HG03045 (cell line): ENCODE data around the gene PCIF1.
"Not testable (repeated sequence)": the region's sequence is repeated elsewhere in the genome, so short reads cannot be mapped to it uniquely, and the experiment has no call there.

Experiments used
- ATAC-seq: cut with Tn5 transposase; IDR thresholded peaks from one replicate; pipeline ENCODE4 v1.9.1; 2021; ENCODE audit warnings: mild to moderate bottlenecking, moderate library complexity; ENCODE audit not compliant: unreplicated experiment

PCIF1 gene

DNA sequence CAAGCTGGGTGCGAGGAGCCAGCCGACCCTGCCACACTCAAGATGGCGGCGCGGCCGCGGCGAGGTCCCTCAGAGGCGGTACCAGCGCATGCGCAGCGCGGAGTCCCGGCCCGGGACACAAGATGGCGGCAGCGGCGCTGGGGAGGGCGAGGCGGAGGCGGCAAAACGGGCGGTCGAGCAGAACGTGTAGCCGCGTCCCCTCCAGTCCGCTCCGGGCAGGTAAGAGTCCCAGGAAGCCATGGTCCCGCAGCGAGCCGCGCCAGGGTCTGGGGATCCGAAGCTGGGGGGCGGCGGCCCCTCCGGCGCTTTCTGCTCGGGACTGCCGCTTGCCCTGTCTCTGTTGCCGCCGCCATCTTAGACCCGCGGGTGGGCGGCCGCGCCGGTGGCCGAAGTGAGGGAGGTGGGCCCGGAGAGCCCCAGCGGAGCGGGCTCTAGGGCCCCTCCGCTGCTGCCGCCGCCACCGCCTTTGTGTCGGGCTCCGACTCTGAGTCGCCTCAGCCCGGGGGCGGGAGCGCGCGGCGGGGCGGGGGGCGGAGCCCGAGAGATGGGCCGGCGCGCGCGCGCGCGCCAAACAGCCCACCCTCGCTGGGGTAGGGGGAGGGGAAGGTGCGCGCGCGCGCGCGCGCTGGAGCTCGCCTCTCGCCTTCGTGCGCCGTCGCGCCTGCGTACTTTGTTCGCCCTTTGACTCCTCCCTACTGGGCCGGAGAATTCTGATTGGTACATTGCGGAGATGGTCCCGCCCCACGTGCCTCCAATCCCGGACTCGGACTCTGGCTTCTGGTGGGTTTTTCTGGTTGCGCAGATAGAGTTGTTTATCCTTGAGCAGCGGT is at the start of gene PCIF1:
PCIF1 (plus strand) TSS at position 98 of the 830 bp plus-strand sequence. CDS start 4,317 bp downstream, outside the sequence.
- peak; percentile 69 for ATAC-seq

DNA sequence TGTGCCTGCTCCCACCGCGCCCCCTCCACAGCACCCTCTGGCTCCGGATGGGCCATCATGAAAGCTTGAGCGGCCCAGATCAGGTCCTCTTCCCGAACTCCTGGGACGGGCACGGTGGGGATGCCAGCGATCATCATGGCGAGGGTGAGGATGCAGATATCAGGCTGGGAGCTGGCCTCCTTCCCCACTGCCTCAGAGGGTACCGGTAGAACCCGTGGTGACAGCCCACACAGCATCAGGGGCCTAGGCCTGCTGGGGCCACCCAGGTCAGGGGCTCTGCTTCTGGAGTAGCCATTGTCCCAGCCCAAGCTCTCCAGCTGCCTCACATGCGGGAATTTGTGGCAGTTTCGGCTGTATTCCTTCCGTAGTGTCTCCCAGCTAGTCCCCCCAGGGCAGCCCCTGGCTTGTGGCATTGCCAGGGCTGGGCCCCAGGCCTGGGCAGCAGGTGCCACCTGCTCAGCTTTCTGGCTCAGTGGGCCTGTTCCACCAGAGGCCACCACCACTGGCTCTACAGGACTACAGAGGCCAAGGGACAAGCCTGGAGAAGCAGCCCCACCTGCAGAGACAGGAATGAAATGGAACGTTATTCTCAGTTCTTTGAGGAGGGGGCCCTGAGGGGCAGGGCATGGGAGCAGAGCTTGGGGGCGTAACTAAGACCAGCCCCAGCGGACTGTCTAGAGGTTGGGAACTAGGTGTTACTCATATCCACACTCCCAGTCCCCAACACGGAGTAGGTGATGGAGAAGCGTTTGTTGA is 47.7 kb upstream of the PCIF1 start:
- ATAC-seq: no peak

DNA sequence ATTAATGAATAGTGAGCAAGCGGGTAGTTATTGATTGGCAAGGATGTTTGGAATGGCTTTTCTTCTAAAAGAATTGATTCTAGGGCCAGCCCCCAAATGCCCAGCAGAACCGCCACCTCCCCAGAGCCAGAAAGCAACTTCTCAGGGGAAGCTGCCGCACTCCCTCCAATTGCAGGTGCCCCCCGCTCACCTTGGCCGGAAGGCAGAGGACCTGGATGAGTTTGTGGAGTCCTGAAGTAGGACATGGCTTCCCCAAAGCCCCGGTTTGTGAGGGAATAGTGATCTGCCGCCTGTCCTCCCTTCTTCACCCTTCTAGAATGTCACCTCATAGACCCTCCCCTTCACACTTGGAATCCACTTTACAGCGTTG is 47.2 kb upstream of the PCIF1 start, which contains the start of gene SPATA25:
SPATA25 (minus strand) TSS at position 277 of the 370 bp plus-strand sequence; CDS start at position 245, 32 bp downstream.
- no peak for ATAC-seq

DNA sequence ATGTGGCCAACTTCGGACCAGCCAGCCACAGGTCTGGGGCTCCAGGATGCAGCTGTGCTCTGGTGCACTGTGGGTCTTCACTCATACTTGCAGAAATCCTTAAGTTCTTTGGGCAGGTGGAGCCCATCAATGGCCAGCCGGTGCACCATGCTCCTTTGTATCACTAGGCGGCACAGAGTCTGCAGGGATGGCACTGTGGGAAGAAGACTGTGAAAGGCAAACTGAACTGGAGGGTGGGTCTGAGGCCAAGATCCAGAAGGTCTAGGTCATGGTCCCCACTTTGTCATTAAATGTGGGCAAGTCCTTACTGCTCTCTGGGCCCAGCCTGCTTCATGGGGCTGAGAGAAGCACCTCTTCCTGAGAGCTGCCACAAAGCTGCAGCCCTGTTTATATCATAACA is 45.8 kb upstream of the PCIF1 start:
- ATAC-seq: no peak

DNA sequence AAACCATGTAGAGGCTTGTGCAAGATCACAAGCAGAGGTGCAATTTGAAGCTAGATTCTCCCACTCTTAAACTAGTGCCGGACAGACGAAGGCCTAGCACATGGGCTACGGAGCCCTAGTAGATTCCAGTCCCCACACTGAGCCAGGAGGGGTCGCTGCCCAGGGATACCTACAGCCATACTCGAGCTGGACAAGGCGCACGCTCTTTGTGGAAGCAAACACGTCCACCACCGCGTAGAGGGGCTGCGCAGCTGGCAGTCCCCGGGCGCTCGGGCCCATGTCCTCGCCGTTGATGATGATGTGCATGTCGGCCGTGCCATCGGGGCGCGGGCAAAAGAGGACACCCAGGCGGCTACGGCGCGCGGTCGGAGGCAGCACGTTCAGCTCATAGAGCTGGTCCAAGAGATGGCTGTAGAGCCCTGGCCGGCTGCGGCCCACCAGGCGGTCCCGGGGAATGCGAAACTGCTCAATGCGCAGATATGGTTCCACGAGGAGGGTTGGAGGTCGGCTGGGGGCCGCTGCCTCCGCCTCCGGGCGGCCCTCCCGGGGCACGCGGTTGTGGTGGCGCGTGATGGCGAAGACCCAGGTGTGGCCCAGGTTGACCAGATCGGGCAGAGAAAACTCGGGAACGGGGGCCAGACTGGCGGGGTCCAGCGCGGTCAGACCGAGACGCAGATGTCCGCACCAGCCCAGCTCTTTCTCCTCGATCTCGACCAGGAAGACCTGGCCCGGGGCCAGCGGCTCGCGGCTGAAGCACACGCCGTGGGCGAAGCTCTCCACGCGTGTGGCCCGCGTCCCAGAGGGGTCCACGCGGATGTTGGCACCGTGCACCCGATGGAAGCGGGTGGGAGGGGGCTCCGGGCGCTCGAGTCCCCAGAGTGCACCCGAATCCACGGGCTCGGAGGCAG is 44.2 kb upstream of the PCIF1 start:
- ATAC-seq: peak; percentile 21

DNA sequence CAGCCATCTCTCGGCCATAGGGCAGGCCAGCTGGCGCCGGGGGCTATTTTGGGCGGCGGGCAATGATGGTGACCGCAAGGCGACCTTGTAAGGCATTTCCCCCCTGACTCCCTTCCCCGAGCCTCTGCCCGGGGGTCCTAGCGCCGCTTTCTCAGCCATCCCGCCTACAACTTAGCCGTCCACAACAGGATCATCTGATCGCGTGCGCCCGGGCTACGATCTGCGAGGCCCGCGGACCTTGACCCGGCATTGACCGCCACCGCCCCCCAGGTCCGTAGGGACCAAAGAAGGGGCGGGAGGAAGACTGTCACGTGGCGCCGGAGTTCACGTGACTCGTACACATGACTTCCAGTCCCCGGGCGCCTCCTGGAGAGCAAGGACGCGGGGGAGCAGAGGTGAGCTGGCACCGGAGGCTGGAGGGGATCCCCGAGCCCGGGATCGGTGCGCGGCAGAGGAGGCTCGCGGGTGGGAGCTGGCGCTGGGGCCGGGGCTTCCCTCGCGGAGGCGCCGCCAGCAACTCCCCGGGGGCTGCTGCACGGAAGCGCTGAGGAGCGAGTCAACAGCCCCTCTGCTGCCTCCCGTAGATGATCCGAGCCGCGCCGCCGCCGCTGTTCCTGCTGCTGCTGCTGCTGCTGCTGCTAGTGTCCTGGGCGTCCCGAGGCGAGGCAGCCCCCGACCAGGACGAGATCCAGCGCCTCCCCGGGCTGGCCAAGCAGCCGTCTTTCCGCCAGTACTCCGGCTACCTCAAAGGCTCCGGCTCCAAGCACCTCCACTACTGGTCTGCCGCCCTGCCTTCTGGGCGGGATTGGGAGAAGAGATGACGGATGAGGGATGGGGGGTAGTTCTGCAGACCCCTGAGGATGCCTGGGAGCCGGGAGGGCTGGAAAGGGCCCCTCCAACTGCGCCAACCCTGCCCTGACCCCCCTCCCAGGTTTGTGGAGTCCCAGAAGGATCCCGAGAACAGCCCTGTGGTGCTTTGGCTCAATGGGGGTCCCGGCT is 43.2 kb upstream of the PCIF1 start, which contains the start of the genes CTSA and NEURL2:
CTSA (plus strand) TSS at position 351 of the 999 bp plus-strand sequence; CDS start at position 585, 234 bp downstream.
NEURL2 (minus strand) TSS at position 224 of the 999 bp plus-strand sequence; CDS start at position 7, 217 bp downstream.
- peak; percentile 77 for ATAC-seq

DNA sequence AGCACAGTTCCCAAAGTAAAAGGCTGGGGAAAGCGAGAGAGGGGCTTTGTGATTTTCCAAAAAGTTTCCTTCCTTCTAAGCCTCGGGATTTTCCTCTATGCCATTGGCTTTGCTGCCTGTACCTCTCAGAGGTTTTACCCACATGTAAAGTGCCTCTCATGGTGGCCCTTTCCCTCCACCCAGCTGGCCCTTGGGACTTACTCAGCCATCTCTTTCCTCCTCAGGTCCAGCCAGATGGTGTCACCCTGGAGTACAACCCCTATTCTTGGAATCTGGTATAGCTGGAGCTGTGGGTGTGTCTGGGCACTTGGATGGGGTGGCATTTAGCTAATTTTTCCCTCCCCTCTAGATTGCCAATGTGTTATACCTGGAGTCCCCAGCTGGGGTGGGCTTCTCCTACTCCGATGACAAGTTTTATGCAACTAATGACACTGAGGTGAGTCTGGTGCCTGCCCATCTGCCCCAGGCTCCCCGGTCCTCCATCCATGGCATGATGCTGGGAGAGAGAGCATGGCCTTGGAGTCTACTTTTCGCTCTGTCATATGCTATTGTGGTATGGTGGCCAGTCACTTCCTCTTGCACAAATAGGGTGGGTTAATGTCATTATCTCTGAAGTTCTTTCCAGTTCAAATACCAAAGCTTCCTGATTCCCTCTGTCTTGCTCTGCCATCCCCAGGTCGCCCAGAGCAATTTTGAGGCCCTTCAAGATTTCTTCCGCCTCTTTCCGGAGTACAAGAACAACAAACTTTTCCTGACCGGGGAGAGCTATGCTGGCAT is 42.2 kb upstream of the PCIF1 start:
- ATAC-seq: no peak

DNA sequence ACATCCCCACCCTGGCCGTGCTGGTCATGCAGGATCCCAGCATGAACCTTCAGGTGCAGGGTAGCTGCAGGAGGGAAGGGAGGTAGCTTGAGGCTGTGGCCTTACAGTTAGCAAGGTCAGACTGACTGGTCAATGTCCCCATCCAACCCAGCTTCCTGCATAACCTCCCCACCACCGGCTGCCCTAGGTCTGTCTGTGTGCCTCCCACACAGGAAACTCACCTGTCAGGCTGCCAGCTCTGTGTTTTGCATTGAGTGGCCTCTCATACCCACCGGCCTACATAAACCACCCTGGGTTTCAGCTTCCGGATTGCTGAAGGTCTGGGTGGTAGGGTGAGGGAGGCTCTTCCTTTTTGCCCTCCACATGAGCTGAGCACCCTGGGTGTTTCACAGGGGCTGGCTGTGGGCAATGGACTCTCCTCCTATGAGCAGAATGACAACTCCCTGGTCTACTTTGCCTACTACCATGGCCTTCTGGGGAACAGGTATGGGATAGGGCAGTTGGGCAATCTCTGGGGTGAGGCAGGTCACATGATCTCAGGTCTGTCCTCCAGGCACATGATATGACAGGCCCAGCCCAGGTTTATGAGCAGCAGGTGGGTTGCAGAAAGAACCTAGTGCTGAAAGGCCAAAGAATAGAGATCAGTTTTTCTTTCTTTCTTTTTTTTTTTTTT is 41.5 kb upstream of the PCIF1 start:
- no peak for ATAC-seq

DNA sequence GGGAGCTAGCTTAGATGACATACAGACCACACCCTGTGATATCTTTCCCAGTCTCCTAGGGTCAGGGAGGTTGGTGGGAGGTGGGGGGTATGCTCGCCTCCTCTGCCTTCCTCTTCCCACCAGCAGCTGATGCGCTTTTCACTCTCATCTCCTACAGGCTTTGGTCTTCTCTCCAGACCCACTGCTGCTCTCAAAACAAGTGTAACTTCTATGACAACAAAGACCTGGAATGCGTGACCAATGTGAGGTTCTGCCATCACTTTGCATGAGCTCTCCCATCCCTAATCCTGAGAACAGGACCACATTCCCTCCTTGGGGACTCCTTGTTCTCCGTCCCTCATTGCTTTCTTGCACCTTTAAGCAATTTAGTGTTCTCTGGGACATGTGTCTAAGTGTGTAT is 40.7 kb upstream of the PCIF1 start:
- no peak for ATAC-seq

DNA sequence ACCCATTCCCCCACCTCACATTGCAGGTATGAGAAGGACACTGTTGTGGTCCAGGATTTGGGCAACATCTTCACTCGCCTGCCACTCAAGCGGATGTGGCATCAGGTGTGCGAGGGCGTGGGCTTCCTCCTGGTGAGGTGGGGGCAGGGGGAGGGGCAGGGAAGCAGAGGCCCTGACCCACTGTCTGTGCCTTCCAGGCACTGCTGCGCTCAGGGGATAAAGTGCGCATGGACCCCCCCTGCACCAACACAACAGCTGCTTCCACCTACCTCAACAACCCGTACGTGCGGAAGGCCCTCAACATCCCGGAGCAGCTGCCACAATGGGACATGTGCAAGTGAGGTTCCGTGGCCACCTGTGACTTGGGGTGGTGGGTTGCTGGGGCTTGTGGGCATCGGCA is 39.7 kb upstream of the PCIF1 start:
- ATAC-seq: no peak

DNA sequence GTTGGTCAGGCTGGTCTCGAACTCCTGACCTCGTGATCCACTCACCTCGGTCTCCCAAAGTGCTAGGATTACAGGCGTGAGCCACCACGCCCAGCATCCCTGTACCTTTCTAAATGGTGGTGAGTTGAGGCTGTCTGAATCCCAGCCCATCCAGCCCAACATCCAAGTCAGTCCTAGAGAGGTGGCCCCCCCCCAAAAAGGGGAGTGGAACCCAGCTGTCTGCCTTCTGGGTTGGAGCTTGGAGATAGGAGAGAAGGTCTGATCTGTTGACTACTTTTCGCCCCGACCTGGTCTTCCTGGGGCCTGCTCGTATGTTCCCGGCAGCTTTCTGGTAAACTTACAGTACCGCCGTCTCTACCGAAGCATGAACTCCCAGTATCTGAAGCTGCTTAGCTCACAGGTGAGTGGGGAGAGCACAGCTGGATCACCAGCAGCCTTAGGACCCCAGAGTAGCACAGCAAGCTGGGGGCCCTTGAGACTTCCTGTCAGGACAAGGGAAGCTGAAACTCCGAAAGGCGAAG is 37.8 kb upstream of the PCIF1 start:
- ATAC-seq: no peak

DNA sequence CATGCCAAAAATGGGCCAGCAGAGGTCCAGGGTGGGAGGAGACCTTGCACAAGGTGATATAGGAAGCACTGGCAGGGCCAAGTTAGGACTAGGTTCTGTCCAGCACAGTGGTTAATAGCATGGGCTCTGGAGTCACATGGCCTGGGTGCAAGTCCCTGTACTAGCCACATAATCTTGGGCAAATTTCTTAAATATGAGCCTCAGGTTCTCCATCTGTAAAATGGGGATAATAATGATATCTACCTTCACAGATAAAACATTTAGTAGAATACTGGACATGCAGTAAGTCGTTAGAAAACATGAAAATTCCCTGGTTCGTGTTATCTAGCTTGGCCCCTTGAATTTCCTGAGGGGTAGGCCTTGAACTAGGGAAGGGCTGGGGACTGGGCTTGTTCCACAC is 37.2 kb upstream of the PCIF1 start:
- ATAC-seq: no peak

DNA sequence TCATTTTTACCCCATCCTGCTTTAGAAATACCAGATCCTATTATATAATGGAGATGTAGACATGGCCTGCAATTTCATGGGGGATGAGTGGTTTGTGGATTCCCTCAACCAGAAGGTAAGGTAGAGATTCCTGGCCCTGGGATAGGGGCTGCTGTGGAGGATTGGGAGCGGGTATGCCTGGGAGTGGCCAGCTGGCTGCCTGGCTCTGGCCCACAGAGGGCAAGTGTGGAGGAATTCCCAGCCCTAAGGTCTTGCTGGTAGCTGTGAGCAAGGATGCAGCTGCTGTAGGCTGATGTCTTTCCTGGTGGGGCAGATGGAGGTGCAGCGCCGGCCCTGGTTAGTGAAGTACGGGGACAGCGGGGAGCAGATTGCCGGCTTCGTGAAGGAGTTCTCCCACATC is 36.8 kb upstream of the PCIF1 start:
- ATAC-seq: no peak

DNA sequence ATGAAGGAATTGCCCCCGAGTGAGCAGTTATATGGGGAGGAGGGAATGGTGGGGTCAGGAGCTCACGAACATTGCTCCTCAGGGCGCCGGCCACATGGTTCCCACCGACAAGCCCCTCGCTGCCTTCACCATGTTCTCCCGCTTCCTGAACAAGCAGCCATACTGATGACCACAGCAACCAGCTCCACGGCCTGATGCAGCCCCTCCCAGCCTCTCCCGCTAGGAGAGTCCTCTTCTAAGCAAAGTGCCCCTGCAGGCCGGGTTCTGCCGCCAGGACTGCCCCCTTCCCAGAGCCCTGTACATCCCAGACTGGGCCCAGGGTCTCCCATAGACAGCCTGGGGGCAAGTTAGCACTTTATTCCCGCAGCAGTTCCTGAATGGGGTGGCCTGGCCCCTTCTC is 36.2 kb upstream of the PCIF1 start:
- no peak for ATAC-seq

DNA sequence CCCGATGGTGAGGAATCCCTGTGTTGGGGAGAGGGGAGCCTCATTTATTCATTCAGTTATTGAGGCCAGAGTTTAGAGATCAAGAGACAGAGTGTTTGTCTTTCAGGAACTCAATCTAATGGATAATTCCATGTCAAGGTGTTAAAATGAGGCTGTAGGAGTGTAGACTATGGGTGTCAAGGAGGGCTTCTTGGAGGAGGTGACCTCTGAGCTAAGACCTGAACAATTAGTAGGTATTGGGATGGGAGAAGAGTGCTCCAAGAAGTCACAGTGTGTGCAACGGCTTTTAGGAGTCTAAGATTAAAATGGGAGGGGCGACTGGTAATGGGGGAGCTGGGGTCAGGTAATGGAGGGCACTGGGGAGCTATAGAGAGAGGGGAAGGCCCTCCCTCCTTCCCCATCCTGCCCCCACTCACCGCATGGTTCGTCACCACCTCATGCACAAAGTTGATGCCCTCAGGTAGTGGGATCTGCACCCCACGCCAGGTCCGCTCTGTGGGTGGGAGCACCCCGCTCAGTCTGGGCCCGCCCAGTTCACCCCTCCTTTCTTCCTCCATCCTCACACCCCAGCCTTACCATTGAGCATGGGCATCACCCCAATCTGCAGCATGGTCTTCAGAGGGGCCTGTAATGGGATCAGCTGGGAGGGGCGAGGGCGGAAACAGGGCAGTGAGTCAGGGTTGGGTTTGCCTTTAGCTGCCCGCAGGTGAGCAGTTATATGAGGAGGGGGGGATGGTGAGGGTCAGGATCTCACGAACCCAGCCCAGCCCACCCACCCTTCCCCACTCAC is 35.2 kb upstream of the PCIF1 start:
- no peak for ATAC-seq

DNA sequence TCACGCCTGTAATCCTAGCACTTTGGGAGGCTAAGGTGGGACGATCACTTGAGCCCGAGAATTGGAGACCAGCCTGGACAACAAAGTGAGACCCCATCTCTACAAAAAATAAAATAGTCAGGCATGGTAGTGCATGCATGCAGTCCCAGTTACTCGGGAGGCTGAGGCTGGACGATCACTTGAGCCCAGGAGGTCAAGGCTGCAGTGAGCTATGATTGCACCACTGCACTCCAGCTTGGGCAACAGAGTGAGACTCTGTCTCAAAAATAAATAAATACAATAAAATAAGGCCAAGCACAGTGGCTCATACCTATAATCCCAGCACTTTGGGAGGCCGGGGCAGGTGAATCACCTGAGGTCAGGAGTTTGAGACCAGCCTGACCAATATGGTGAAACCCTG is 33.2 kb upstream of the PCIF1 start:
- not testable (repeated sequence) for ATAC-seq

DNA sequence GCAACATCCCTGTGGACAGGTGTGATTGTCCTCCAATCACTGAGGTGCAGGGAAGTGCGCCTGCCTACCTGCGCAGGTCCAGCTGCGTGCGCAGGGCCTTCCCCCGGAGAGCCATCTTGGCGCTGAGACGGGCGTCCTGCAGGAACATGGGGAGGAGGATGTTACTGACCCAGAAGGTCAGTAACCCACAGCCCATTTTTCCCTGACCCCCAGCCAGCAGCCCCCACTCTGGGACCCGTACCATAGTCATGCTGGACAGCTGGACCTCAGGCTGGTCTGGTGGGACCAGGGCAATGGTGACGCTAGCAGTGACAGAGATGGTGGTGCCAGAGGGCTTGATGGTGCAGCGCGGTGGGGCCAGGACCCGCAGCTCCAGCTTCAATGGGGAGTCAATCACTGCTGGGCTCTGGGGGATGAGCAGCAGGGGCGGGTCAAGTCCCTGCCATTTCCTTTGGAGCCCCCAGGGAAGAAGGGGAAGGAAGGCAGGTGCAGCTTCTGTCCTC is 32.2 kb upstream of the PCIF1 start:
- ATAC-seq: no peak
